OCI-LY3 (cell line): ENCODE measurements around the gene SHC4.

ENCODE experiments used
- CTCF ChIP-seq: fragments of 200-600, 300-600 bp; sonication (generic); IDR thresholded peaks from 2 replicates; pipeline ENCODE4 v1.5.1; 2014; ENCODE audit warnings: antibody characterized with exemption, low read length, low read depth
- EZH2phosphoT487 ChIP-seq: fragments of 200-600 bp; shearing (Covaris generic); IDR thresholded peaks from 2 replicates; pipeline ENCODE4 v1.6.1; 2018; ENCODE audit warnings: antibody characterized with exemption, mixed run types, low read depth

DNA sequence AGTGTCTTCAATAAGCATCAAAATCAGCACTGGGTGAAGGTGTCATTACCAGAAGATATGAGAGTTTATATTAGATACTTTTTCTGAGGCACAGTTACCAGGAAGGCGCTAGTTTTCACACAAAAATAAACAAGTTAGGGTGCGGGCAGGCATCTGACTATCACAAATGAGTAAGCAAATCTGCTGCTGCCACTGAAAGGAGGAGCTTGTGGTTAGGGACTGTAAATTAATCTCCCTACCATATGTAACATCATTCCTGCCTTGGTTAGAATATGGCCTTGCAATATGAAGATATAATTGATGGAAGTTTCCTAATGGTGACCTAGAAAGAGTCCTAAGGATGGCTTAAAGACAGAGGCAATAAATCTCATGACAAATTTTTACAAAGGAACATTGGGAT, 105.3 kb downstream of the SHC4 start:
- no peak for TF ChIP-seq CTCF
- TF ChIP-seq EZH2phosphoT487, result no peak
